Measurements from ENCODE around the gene FSIP1. TPM values are rescaled to one million over a fixed set of nuclear protein-coding genes. Genes with fewer than 3 reads are reported as not detected.
A peak's percentile ranks its signal among the peaks of the same experiment; 100 is the strongest.

FSIP1 gene
- total and polyA plus RNA-seq, 9 of the 15 experiments (the other 6 are each of a cell fraction or from before 2014, with no cell fraction given) = 0.07 to 0.51 (median 0.29) TPM

GRCh38 chr15:39782441-39783138 is at the start of gene FSIP1 (continued):
- TF ChIP-seq DDX20 (tag; IDR thresholded peaks at IDR 0.05; ENCODE audit: low read depth) (no peak), FOSL1 (tag; conservative IDR thresholded peaks at IDR 0.05) (no peak; the same call in 1 of the 2 replicates), DLX4 (CRISPR knock-in tag; IDR thresholded peaks at IDR 0.05) (no peak), IRF1 (CRISPR knock-in tag; IDR thresholded peaks at IDR 0.05; ENCODE audit: borderline replicate concordance) (no peak), BACH1 (tag; IDR thresholded peaks at IDR 0.05) (no peak), ZBTB2 (IDR thresholded peaks at IDR 0.05) (no peak), CAMTA2 (CRISPR knock-in tag; conservative IDR thresholded peaks at IDR 0.05) (no peak), ZNF644 (tag; IDR thresholded peaks at IDR 0.05; ENCODE audit: low read depth) (no peak), ZNF121 (CRISPR knock-in tag; conservative IDR thresholded peaks at IDR 0.05) (no peak), PRDM10 (IDR thresholded peaks at IDR 0.05; ENCODE audit: partially characterized antibody) (peak; percentile 99), ZNF449 (CRISPR knock-in tag; IDR thresholded peaks at IDR 0.05) (no peak), ZNF212 (CRISPR knock-in tag; IDR thresholded peaks at IDR 0.05) (no peak), CEBPZ (IDR thresholded peaks at IDR 0.05; ENCODE audit: borderline replicate concordance, low read depth, low read length) (no peak), MAFK (IDR thresholded peaks at IDR 0.05; ENCODE audit: low read length) (no peak), ZNF197 (CRISPR knock-in tag; IDR thresholded peaks at IDR 0.05; ENCODE audit: low read depth) (no peak), JUNB (CRISPR knock-in tag; conservative IDR thresholded peaks at IDR 0.05) (no peak)

Measured in K562 (cell line).